ENCODE measurements around the gene TAF11L14.

DNA sequence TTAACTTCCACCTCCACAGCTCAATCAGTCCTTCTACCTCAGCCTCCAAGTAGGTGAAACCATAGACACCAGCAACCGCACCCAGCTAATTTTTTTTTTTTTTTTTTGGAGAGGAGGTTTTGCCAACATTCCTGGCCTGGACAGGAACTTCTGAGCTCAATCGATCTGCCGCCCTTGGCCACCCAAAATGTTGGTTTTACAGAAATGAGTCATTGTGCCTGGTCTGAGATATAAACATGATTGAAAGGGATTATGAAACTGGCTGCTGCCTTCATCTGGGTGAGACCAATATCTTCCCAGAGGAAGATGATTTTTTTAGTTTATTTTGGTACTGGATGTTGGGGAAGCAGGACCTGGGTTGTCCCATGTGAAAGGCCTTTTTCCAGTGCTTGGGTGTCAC is 14.9 kb upstream of the TAF11L14 start:
- TF ChIP-seq, protein P1, sequence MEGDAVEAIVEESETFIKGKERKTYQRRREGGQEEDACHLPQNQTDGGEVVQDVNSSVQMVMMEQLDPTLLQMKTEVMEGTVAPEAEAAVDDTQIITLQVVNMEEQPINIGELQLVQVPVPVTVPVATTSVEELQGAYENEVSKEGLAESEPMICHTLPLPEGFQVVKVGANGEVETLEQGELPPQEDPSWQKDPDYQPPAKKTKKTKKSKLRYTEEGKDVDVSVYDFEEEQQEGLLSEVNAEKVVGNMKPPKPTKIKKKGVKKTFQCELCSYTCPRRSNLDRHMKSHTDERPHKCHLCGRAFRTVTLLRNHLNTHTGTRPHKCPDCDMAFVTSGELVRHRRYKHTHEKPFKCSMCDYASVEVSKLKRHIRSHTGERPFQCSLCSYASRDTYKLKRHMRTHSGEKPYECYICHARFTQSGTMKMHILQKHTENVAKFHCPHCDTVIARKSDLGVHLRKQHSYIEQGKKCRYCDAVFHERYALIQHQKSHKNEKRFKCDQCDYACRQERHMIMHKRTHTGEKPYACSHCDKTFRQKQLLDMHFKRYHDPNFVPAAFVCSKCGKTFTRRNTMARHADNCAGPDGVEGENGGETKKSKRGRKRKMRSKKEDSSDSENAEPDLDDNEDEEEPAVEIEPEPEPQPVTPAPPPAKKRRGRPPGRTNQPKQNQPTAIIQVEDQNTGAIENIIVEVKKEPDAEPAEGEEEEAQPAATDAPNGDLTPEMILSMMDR (IDR thresholded peaks at IDR 0.05): no peak
- TF ChIP-seq POLR2A (IDR thresholded peaks at IDR 0.05): no peak

All from uterus (tissue), 2 donors.